GM12878 (cell line): ENCODE measurements around the gene HPSE. TPM values are rescaled to one million over a fixed set of nuclear protein-coding genes. Genes with fewer than 3 reads are reported as not detected.

Source experiments
- ATAC-seq: fragments of 200-7000 bp; cut with Tn5 transposase; 3 replicates; pipeline ENCODE4 v1.9.1; 2020; ENCODE audit warnings: mild to moderate bottlenecking, moderate library complexity
- BruUV-seq: library from RNA; stranded (reverse); fragments of 400-500 nt; replicated peaks from 2 replicates; lab custom pipeline; 2021; lab: Mats Ljungman, UMichigan
- CTCF ChIA-PET: fragments of 300-600 bp; sonication (Branson Sonifier 250); formaldehyde crosslinking; extraction: SDS; loops from one replicate; lab custom pipeline; 2021; ENCODE audit warnings: inconsistent platforms; lab: Yijun Ruan, JAX
- POLR2A ChIA-PET: fragments of 350-600 bp; formaldehyde crosslinking; extraction: SDS; loops from one replicate; lab custom pipeline; 2021; ENCODE audit warnings: inconsistent platforms; lab: Charles Lee
- RAD21 ChIA-PET: fragments of 300-600 bp; sonication (Branson Sonifier 250); formaldehyde crosslinking; loops from one replicate; lab custom pipeline; 2023; ENCODE audit warnings: antibody characterized with exemption; ENCODE audit not compliant: unreplicated experiment; lab: Charles Lee
- SMC1A ChIA-PET: fragments of 300-600 bp; sonication (Branson Sonifier 250); formaldehyde crosslinking; loops from one replicate; lab custom pipeline; 2023; ENCODE audit not compliant: unreplicated experiment, uncharacterized antibody; lab: Charles Lee
- DNase-seq: peaks from one replicate; pipeline ENCODE4 v3.0.0-alpha.2; 2011; ENCODE audit warnings: low read depth, low spot score
- FAIRE-seq: peaks from 3 replicates; lab custom pipeline; 2011; peaks lifted over from hg19 to GRCh38; lab: Jason Lieb, UNC
- H2AFZ ChIP-seq: 2 replicates; pipeline ENCODE4 v1.6.0; 2011; ENCODE audit warnings: low read depth, low read length, control low read depth; ENCODE audit not compliant: control insufficient read depth
- H3K27ac ChIP-seq: 2 replicates; pipeline ENCODE4 v1.5.1; 2011; ENCODE audit warnings: control low read depth; ENCODE audit not compliant: control insufficient read depth, insufficient read depth
- H3K27me3 ChIP-seq, 2 experiments: replicated peaks in 1 of 2; 2 replicates each; pipeline versions ENCODE4 v1.6.0 to v1.6.1; 2011; ENCODE audit warnings: low read length in 1 of 2; ENCODE audit not compliant: control insufficient read depth in 2 of 2, insufficient read depth in 2 of 2
- H3K36me3 ChIP-seq, 2 experiments: 2 replicates each; pipeline ENCODE4 v1.5.1; 2011; ENCODE audit warnings: low read length in 1 of 2; ENCODE audit not compliant: control insufficient read depth in 2 of 2, insufficient read depth in 2 of 2
- H3K4me1 ChIP-seq: 2 replicates; pipeline ENCODE4 v1.6.1; 2011; ENCODE audit warnings: mild to moderate bottlenecking, low read length, moderate library complexity, mixed read lengths; ENCODE audit not compliant: control insufficient read depth, insufficient read depth
- H3K4me2 ChIP-seq: 2 replicates; pipeline ENCODE4 v1.6.0; 2011; ENCODE audit warnings: control low read depth; ENCODE audit not compliant: control insufficient read depth, insufficient read depth
- H3K4me3 ChIP-seq: fragments of 200-600 bp; sonication (generic); 2 replicates; pipeline ENCODE4 v1.5.1; 2016
- H3K79me2 ChIP-seq: 2 replicates; pipeline ENCODE4 v1.6.0; 2011; ENCODE audit warnings: low read length; ENCODE audit not compliant: control insufficient read depth, insufficient read depth
- H3K9ac ChIP-seq: 2 replicates; pipeline ENCODE4 v1.8.0; 2011; ENCODE audit warnings: low read length, control low read depth, mixed read lengths; ENCODE audit not compliant: control insufficient read depth, insufficient read depth
- H3K9me3 ChIP-seq: replicated peaks from 3 replicates; pipeline ENCODE4 v1.5.1; 2011; ENCODE audit warnings: mild to moderate bottlenecking, low read length; ENCODE audit not compliant: control insufficient read depth, insufficient read depth
- H4K20me1 ChIP-seq: 2 replicates; pipeline ENCODE4 v1.6.0; 2011; ENCODE audit not compliant: control insufficient read depth, insufficient read depth
- CBFB ChIP-seq: IDR thresholded peaks from 2 replicates; pipeline ENCODE4 v1.6.1; 2016; ENCODE audit warnings: antibody characterized with exemption, low read depth
- CREM ChIP-seq: IDR thresholded peaks from 2 replicates; pipeline ENCODE4 v1.6.1; 2014; ENCODE audit warnings: antibody characterized with exemption, low read depth
- FOS ChIP-seq: IDR thresholded peaks from 3 replicates; pipeline ENCODE4 v1.6.1; 2011; ENCODE audit warnings: borderline replicate concordance; ENCODE audit not compliant: insufficient read length; ENCODE audit errors: extremely low read depth
- FOXK2 ChIP-seq: fragments of 450-650 bp; IDR thresholded peaks from 2 replicates; pipeline ENCODE4 v1.6.1; 2017; ENCODE audit warnings: mild to moderate bottlenecking, moderate library complexity
- JUNB ChIP-seq: IDR thresholded peaks from 2 replicates; pipeline ENCODE4 v1.6.1; 2016; ENCODE audit warnings: antibody characterized with exemption, mild to moderate bottlenecking
- MTA2 ChIP-seq: fragments of 450-650 bp; IDR thresholded peaks from 2 replicates; pipeline ENCODE4 v1.6.1; 2016; ENCODE audit warnings: low read depth, mild to moderate bottlenecking, moderate library complexity
- MYB ChIP-seq: fragments of 150-350 bp; IDR thresholded peaks from 2 replicates; pipeline ENCODE4 v1.6.1; 2014; ENCODE audit warnings: mild to moderate bottlenecking, low read depth, low read length, borderline replicate concordance
- PAX5 ChIP-seq: IDR thresholded peaks from 2 replicates; pipeline ENCODE4 v1.6.1; 2011; ENCODE audit warnings: low read depth, low read length, borderline replicate concordance
- RB1 ChIP-seq: fragments of 450-650 bp; formaldehyde crosslinking; IDR thresholded peaks from 2 replicates; pipeline ENCODE4 v1.6.1; 2017; ENCODE audit warnings: mild to moderate bottlenecking, borderline replicate concordance
- RELA ChIP-seq: fragments of 450-650 bp; IDR thresholded peaks from 2 replicates; pipeline ENCODE4 v1.8.0; 2014; ENCODE audit warnings: borderline replicate concordance; ENCODE audit not compliant: partially characterized antibody
- SREBF1 ChIP-seq: IDR thresholded peaks from 2 replicates; pipeline ENCODE4 v1.6.1; 2012; ENCODE audit warnings: mild to moderate bottlenecking, low read length
- TCF7 ChIP-seq: IDR thresholded peaks from 2 replicates; pipeline ENCODE4 v1.6.1; 2014; ENCODE audit warnings: antibody characterized with exemption, borderline replicate concordance
- ZNF217 ChIP-seq: fragments of 450-650 bp; IDR thresholded peaks from 2 replicates; pipeline ENCODE4 v1.6.1; 2017; ENCODE audit warnings: antibody characterized with exemption, mild to moderate bottlenecking
- ZNF384 ChIP-seq: IDR thresholded peaks from 2 replicates; pipeline ENCODE4 v1.6.1; 2012; ENCODE audit warnings: low read depth, mild to moderate bottlenecking, low read length, improper control_type of control experiment, borderline replicate concordance
- WGBS: methylation state at CpG from one replicate; pipeline ENCODE4 v1.1.6; 2016; ENCODE audit warnings: low lambda C conversion rate; ENCODE audit not compliant: insufficient replicate concordance, insufficient coverage; ENCODE audit errors: missing lambda C conversion rate; 5-methylcytosine and 5-hydroxymethylcytosine counted together
- in situ Hi-C: fragments of 300-500 bp; cut with MboI; formaldehyde crosslinking; loops from 9 replicates; pipeline ENCODE4 v1.14.3; 2018; ENCODE audit warnings: mixed read lengths
- intact Hi-C: fragments of 100-400 bp; cut with micrococcal nuclease; formaldehyde crosslinking; loops from one replicate; pipeline ENCODE4 v1.14.2; 2022; ENCODE audit not compliant: unreplicated experiment
- polyA plus RNA-seq, 11 experiments: library from polyadenylated mRNA; depleted of rRNA in 4 of 11; unstranded in 6 of 11; stranded (reverse) in 5 of 11; fragments of >200 nt; fragmentation: Nextera tagmentation in 4 of 11; fragmentation: Illumina TruSeq in 1 of 11; extraction: Ambion mirVana in 4 of 11; extraction: Trizol in 1 of 11; gene quantifications; 1 replicate in 1 of 11; 2 replicates in 10 of 11; pipeline versions ENCODE4 v1.2.1 to v1.2.3, GENCODE V29; 2011 to 2016; ENCODE audit warnings: inconsistent platforms in 2 of 11, missing spikeins in 2 of 11, low read depth in 1 of 11
- total RNA-seq, 4 experiments: library from RNA; depleted of rRNA in 3 of 4; stranded (reverse); fragments of >200 nt in 3 of 4; fragmentation: Illumina TruSeq in 1 of 4; extraction: Trizol in 1 of 4; gene quantifications; 2 replicates each; pipeline versions ENCODE4 v1.2.1 to v1.2.3, GENCODE V29; 2013 to 2021

HPSE gene
- total and polyA plus RNA-seq, 10 of the 15 experiments (the other 5 are each of a cell fraction or from before 2014, with no cell fraction given) = 0.16 to 0.89 (median 0.58) TPM

DNA sequence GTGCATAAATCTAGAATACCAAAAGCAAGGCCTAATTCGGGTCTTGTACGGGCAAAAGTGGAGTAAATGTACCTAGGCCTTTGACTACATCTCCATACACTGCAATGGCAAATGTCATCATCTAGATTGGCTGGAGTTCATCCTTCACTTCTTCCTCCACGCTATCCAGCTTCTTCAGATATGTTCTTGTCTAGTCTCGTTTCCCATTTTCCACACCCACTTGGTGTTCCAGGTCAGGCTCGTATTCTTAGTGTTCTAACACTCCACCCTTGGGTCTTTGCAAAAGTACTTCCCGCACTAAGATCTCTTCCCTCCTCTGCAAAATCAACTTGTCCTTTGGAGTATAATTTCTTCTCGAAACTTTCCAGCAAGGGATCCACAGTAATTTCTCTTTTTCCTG is 51.5 kb downstream of the HPSE start:
- SMC1A ChIA-PET = interaction anchor here (0.8 to 6.3 kb wide), 20 partner anchors 9 to 332 kb away, joined by 3 to 85 read pairs (median 6); partner anchors contain the start of gene COPS4
- H3K4me3 ChIP-seq = peak overlapping the region; percentile 69
- no TSS peak for BruUV-seq
- RAD21 ChIA-PET = interaction anchor here (0.9 to 5.9 kb wide), 16 partner anchors 9 to 431 kb away, joined by 3 to 54 read pairs (median 8); partner anchors contain the start of gene COPS4
- 93% methylated on average over 7 of the region's 7 CpGs for WGBS
- no peaks in the 10 kb centered on the region for H4K20me1 ChIP-seq
- no peak overlapping the region for H3K27ac ChIP-seq
- ATAC-seq = no peak
- intact Hi-C loops (loop anchor here (2.0 to 10.0 kb wide), 7 partner anchors 22 to 818 kb away; partner anchors contain the start of genes HELQ, MRPS18C and THAP9), in situ Hi-C loops (loop anchor here (5.0 kb wide), 1 partner anchor 391 kb away; the partner anchor contains the start of gene SEC31A)
- peaks cover 37% of the 10 kb centered on the region for H3K79me2 ChIP-seq
- POLR2A ChIA-PET = interaction anchor here (0.6 to 1.7 kb wide), 3 partner anchors 23 to 50 kb away, joined by 3 to 4 read pairs (median 3); no protein-coding TSS in a partner anchor
- H3K36me3 ChIP-seq = no peaks in the 10 kb centered on the region; a peak in 1 of 4 replicates
- TF ChIP-seq RELA = no peak
- TF ChIP-seq RB1 = no peak
- no peak for TF ChIP-seq PAX5
- no peak for TF ChIP-seq SREBF1
- no peak for TF ChIP-seq FOS
- TF ChIP-seq MYB = no peak
- no peak for TF ChIP-seq FOXK2
- TF ChIP-seq CBFB = no peak
- TF ChIP-seq JUNB = no peak
- TF ChIP-seq ZNF217 = no peak
- TF ChIP-seq MTA2 = no peak
- no peak for TF ChIP-seq ZNF384
- no peak for TF ChIP-seq TCF7
- TF ChIP-seq CREM = no peak
- H3K9ac ChIP-seq = no peak overlapping the region; the same call in 1 of the 2 replicates
- CTCF ChIA-PET = interaction anchor here (0.7 to 7.0 kb wide), 30 partner anchors 9 to 430 kb away, joined by 3 to 147 read pairs (median 6); partner anchors contain the start of genes COPS4, HELQ, MRPS18C and THAP9
- H3K9me3 ChIP-seq = no peaks in the 10 kb centered on the region
- peak overlapping the region; percentile 91; the same call in 1 of the 2 replicates for H3K4me2 ChIP-seq
- peaks cover 6% of the 10 kb centered on the region for H3K4me1 ChIP-seq
- FAIRE-seq = no peak
- DNase-seq = no peak
- H3K27me3 ChIP-seq = no peaks in the 10 kb centered on the region
- H2AFZ ChIP-seq = no peak overlapping the region
